ENCODE measurements around the gene ELP5. TPM values are rescaled to one million over a fixed set of nuclear protein-coding genes. Genes with fewer than 3 reads are reported as not detected.

Gene ELP5
- total RNA-seq, 8 experiments from 2014 or later, result 30.5 to 62.7 (median 51.5) TPM

DNA sequence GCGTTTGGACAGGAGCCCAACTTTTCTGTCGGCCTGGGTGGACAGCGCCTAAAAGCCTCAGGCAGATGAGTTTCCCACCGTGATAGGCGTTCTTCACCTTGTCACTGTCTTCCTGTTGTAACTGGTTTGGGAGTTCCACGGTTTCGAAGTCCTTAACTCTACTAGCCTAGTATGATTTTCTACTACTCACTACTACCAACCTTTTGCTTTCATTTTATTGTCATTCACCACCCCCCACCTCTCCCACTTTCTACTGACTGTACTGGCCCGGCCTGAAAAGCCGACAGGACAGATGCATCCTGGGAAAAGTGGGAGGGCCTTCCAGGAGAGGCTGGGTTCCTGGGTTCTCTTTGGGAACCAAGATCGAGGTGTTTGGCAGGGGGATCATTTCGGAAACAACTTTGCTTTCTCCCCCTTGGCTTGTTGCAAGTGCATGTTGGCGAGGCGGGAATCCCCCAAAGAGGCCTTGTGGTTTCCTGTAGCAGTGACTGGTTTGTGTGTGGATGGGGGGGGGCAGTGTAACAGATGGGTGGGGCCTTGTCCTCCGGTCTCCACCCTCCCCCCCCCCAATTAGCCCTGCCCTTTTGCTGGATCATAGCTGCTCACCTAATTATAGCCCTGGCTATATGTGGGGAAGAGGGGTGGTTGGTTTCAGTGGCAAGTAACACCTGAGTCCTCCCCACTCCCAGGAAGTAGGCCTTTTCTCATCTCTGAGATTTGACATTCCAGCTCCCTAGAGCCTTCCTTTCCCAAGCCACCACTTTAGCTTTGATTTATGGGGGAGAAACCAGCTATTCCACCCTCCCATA lies 56.8 kb downstream of the ELP5 start:
- peak in 3 of 8 experiments; percentile 12 to 19 (median 12) for ATAC-seq (replicated peaks in 6 of 8)
- WGBS, 10 experiments, result 0 to 4% (median 0%) methylated on average over 1 to 4 of the region's 14 CpGs; no CpG with 5 or more reads in 3 of the 10 experiments
- in situ Hi-C loops (cut with MboI; ENCODE audit: low pct_unique_long_range_greater_than_20kb in 2 of 9, low sequenced_read_pairs in 9 of 9, unreplicated experiment in 9 of 9), result no loop called here
- peak overlapping the region; percentile 75 to 90 (median 83) for H3K4me3 ChIP-seq
- H3K27ac ChIP-seq, result peak overlapping the region; percentile 96 to 97
- peaks cover 11 to 14% of the 10 kb centered on the region in 2 donors for H3K4me1 ChIP-seq (replicated peaks in 1 of 2)

Other genes starting within 250 kb of the ELP5 start
- 100 to 1,000 TPM; 127 to 314 (median 229) TPM for gene RNASEK, start 239.6 kb upstream of the ELP5 start, total RNA-seq
- gene BCL6B, start 229.2 kb upstream of the ELP5 start, total RNA-seq, result 1 to 10 TPM in 1 of 8 experiments, under 1 TPM in 6, not detected in 1; 0.05 to 1.5 (median 0.58) TPM
- gene SLC16A13, start 216.2 kb upstream of the ELP5 start, total RNA-seq, result 1 to 10 TPM in 5 of 8 experiments, under 1 TPM in 3; 0.61 to 2.7 (median 1.1) TPM
- gene SLC16A11, start 208.1 kb upstream of the ELP5 start, total RNA-seq, result 1 to 10 TPM in 2 of 8 experiments, under 1 TPM in 6; 0.17 to 1.9 (median 0.34) TPM
- gene CLEC10A, start 172.0 kb upstream of the ELP5 start, total RNA-seq, result under 1 TPM in 3 of 8 experiments, not detected in 5; 0.09 to 0.38 (median 0.36) TPM
- under 1 TPM in 3 of 8 experiments, not detected in 5; 0.11 to 0.51 (median 0.49) TPM for gene ASGR2, start 137.4 kb upstream of the ELP5 start, total RNA-seq
- gene ASGR1, start 72.8 kb upstream of the ELP5 start, total RNA-seq, result 10 to 100 TPM in 4 of 8 experiments, 1 to 10 TPM in 4; 1.4 to 26.7 (median 10.1) TPM
- gene DLG4, start 32.4 kb upstream of the ELP5 start, total RNA-seq, result 10 to 100 TPM in 7 of 8 experiments, 1 to 10 TPM in 1; 5.6 to 91.4 (median 42.6) TPM
- gene ACADVL, start 32.3 kb upstream of the ELP5 start, total RNA-seq, result 100 to 1,000 TPM in 7 of 8 experiments, 10 to 100 TPM in 1; 77.7 to 513 (median 215) TPM
- 10 to 100 TPM; 31.3 to 63.1 (median 40.6) TPM for gene DVL2, start 17.7 kb upstream of the ELP5 start, total RNA-seq
- 10 to 100 TPM; 25.2 to 63.1 (median 49.4) TPM for gene PHF23, start 12.8 kb upstream of the ELP5 start, total RNA-seq
- gene GABARAP, start 9.8 kb upstream of the ELP5 start, total RNA-seq, result 100 to 1,000 TPM; 336 to 734 (median 573) TPM
- 10 to 100 TPM; 36.5 to 94.1 (median 56.7) TPM for gene CTDNEP1, start 481 bp upstream of the ELP5 start, total RNA-seq
- gene CLDN7, start 10.3 kb downstream of the ELP5 start, total RNA-seq, result 1 to 10 TPM in 4 of 8 experiments, under 1 TPM in 4; 0.32 to 3.7 (median 0.99) TPM
- gene SLC2A4, start 29.5 kb downstream of the ELP5 start, total RNA-seq, result 1 to 10 TPM in 1 of 8 experiments, under 1 TPM in 7; 0.20 to 1.4 (median 0.38) TPM
- 1 to 10 TPM in 3 of 8 experiments, under 1 TPM in 5; 0.09 to 2.4 (median 0.51) TPM for gene YBX2, start 42.4 kb downstream of the ELP5 start, total RNA-seq
- gene EIF5A, start 55.4 kb downstream of the ELP5 start, total RNA-seq, result 100 to 1,000 TPM; 104 to 785 (median 231) TPM
- gene GPS2, start 63.1 kb downstream of the ELP5 start, total RNA-seq, result 10 to 100 TPM; 35.1 to 61.1 (median 52.0) TPM
- 10 to 100 TPM; 11.4 to 44.6 (median 27.1) TPM for gene NEURL4, start 77.1 kb downstream of the ELP5 start, total RNA-seq
- gene ACAP1, start 84.3 kb downstream of the ELP5 start, total RNA-seq, result 10 to 100 TPM in 6 of 8 experiments, 1 to 10 TPM in 2; 4.9 to 36.4 (median 11.4) TPM
- 10 to 100 TPM in 1 of 8 experiments, 1 to 10 TPM in 7; 4.0 to 14.5 (median 6.1) TPM for gene KCTD11, start 99.9 kb downstream of the ELP5 start, total RNA-seq
- under 1 TPM in 6 of 8 experiments, not detected in 2; 0.11 to 0.57 (median 0.32) TPM for gene TMEM95, start 102.9 kb downstream of the ELP5 start, total RNA-seq
- gene TNK1, start 128.9 kb downstream of the ELP5 start, total RNA-seq, result 1 to 10 TPM; 1.3 to 8.6 (median 2.4) TPM
- 10 to 100 TPM in 4 of 8 experiments, 1 to 10 TPM in 4; 3.8 to 24.8 (median 12.4) TPM for gene PLSCR3, start 142.3 kb downstream of the ELP5 start, total RNA-seq
- 100 to 1,000 TPM in 7 of 8 experiments, 10 to 100 TPM in 1; 50.7 to 141 (median 111) TPM for gene TMEM256, start 151.9 kb downstream of the ELP5 start, total RNA-seq
- 10 to 100 TPM in 7 of 8 experiments, 1 to 10 TPM in 1; 3.7 to 27.8 (median 18.1) TPM for gene NLGN2, start 155.6 kb downstream of the ELP5 start, total RNA-seq
- under 1 TPM in 1 of 8 experiments, not detected in 7; 1.00 TPM for gene SPEM1, start 168.1 kb downstream of the ELP5 start, total RNA-seq
- under 1 TPM in 3 of 8 experiments, not detected in 5; 0.24 to 0.43 (median 0.40) TPM for gene SPEM2, start 173.4 kb downstream of the ELP5 start, total RNA-seq
- gene SPEM3, start 176.6 kb downstream of the ELP5 start, total RNA-seq, result 1 to 10 TPM in 1 of 8 experiments, under 1 TPM in 5, not detected in 2; 0.13 to 1.0 (median 0.32) TPM
- gene TMEM102, start 183.2 kb downstream of the ELP5 start, total RNA-seq, result 1 to 10 TPM in 6 of 8 experiments, under 1 TPM in 2; 0.33 to 5.4 (median 1.7) TPM
- gene FGF11, start 187.3 kb downstream of the ELP5 start, total RNA-seq, result 10 to 100 TPM in 4 of 8 experiments, 1 to 10 TPM in 2, under 1 TPM in 2; 0.61 to 17.4 (median 7.1) TPM
- gene CHRNB1, start 192.8 kb downstream of the ELP5 start, total RNA-seq, result 10 to 100 TPM in 1 of 8 experiments, 1 to 10 TPM in 7; 2.2 to 13.0 (median 8.0) TPM
- gene ZBTB4, start 227.4 kb downstream of the ELP5 start, total RNA-seq, result 10 to 100 TPM in 7 of 8 experiments, 1 to 10 TPM in 1; 9.8 to 36.2 (median 13.4) TPM
- 1 to 10 TPM in 4 of 8 experiments, under 1 TPM in 4; 0.49 to 1.9 (median 0.86) TPM for gene SLC35G6, start 229.2 kb downstream of the ELP5 start, total RNA-seq
- gene POLR2A, start 232.2 kb downstream of the ELP5 start, total RNA-seq, result 100 to 1,000 TPM in 2 of 8 experiments, 10 to 100 TPM in 6; 26.0 to 137 (median 43.8) TPM